Effector CD4-positive, alpha-beta T cell (primary cell): ENCODE results near the gene IL1RAPL2.

Source experiments
- DNase-seq: peaks from one replicate; pipeline ENCODE4 v3.0.0-alpha.2; 2020

The IL1RAPL2 gene

GRCh38 chrX:105477351-105477750, 911.4 kb downstream of the IL1RAPL2 start:
- no peak for DNase-seq

GRCh38 chrX:105480646-105481310, 914.8 kb downstream of the IL1RAPL2 start:
- DNase-seq = no peak

- no peak for DNase-seq
Observed at GRCh38 chrX:105483011-105483410, 917.0 kb downstream of the IL1RAPL2 start.

GRCh38 chrX:105488716-105489115, 922.7 kb downstream of the IL1RAPL2 start:
- no peak for DNase-seq

GRCh38 chrX:105495376-105495775, 929.4 kb downstream of the IL1RAPL2 start:
- DNase-seq = no peak

GRCh38 chrX:105502336-105502735, 936.3 kb downstream of the IL1RAPL2 start:
- DNase-seq = no peak

- no peak for DNase-seq
Observed at GRCh38 chrX:105515561-105515960, 949.6 kb downstream of the IL1RAPL2 start.

GRCh38 chrX:105526431-105526830, 960.4 kb downstream of the IL1RAPL2 start:
- no peak for DNase-seq

- DNase-seq = no peak
Observed at GRCh38 chrX:105527759-105528158, 961.8 kb downstream of the IL1RAPL2 start.

GRCh38 chrX:105533951-105534350, 968.0 kb downstream of the IL1RAPL2 start:
- DNase-seq = no peak

GRCh38 chrX:105543283-105543682, 977.3 kb downstream of the IL1RAPL2 start:
- DNase-seq = no peak

GRCh38 chrX:105550043-105550663, 984.2 kb downstream of the IL1RAPL2 start:
- DNase-seq = no peak

- DNase-seq = no peak
Observed at GRCh38 chrX:105552395-105552794, 986.4 kb downstream of the IL1RAPL2 start.

GRCh38 chrX:105553118-105553517, 987.1 kb downstream of the IL1RAPL2 start:
- DNase-seq = no peak

GRCh38 chrX:105564501-105564900, 998.5 kb downstream of the IL1RAPL2 start:
- no peak for DNase-seq

GRCh38 chrX:105565856-105566255, 999.9 kb downstream of the IL1RAPL2 start:
- no peak for DNase-seq

GRCh38 chrX:105567082-105567481, 1001.1 kb downstream of the IL1RAPL2 start:
- DNase-seq = no peak

GRCh38 chrX:105608745-105609144, 1042.7 kb downstream of the IL1RAPL2 start:
- DNase-seq = no peak

- DNase-seq = no peak
Observed at GRCh38 chrX:105609530-105609929, 1043.5 kb downstream of the IL1RAPL2 start.

GRCh38 chrX:105610411-105610810, 1044.4 kb downstream of the IL1RAPL2 start:
- no peak for DNase-seq

- DNase-seq = no peak
Observed at GRCh38 chrX:105618393-105619101, 1052.5 kb downstream of the IL1RAPL2 start.

GRCh38 chrX:105634180-105634579, 1068.2 kb downstream of the IL1RAPL2 start:
- DNase-seq = no peak

- DNase-seq = no peak
Observed at GRCh38 chrX:105635794-105636193, 1069.8 kb downstream of the IL1RAPL2 start.

- no peak for DNase-seq
Observed at GRCh38 chrX:105636667-105637066, 1070.7 kb downstream of the IL1RAPL2 start.
